HG03196 (cell line): ENCODE data around the gene EPAS1.

Experiments
- ATAC-seq: cut with Tn5 transposase; IDR thresholded peaks from one replicate; pipeline ENCODE4 v1.9.1; 2021; ENCODE audit not compliant: unreplicated experiment

EPAS1 gene

DNA sequence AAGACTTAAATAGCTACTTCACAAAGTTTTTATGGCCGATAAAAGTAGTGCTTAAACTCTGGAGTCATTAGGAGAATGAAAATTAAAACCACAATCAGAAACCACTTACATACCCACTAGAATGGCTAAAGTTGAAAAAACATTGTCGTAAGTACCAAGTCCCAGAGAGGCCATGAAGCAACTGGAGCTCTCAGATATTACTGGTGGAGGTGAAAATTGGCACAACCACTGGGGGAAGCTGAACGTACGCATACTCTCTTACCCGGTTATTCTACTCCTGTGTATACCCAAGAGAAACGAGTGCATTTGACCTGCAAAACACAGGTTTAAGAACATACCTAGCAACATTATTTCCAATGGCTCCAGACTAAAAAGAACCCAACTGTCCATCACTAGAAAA, 105.7 kb downstream of the EPAS1 start:
- no peak for ATAC-seq

DNA sequence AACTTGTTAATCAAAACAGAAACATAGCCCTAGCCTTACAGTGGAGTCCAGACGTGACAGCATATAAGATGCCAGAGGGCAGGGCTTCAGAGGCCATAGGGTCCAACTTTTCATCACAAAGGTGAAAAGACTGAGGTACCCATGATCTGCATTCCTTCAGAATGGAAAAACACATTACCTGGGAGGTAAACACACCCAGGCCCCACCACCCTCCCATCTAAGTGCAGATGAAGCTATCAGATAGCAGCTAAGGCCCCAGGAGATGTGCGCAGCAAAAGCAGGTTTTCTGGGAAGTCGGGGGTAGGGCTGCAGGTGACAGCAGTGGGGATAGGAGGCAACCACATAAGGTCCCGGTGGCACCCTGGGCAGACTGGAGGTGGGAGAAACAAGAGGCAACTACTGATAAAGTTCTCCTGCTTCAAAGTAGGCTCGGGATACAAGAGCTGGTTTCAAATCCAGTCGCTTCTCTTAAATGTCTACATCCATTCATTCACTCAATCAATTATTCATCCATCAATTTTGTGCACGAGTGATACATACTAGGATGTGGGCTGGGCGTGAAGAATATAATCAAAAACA, 107.1 kb downstream of the EPAS1 start:
- no peak for ATAC-seq

DNA sequence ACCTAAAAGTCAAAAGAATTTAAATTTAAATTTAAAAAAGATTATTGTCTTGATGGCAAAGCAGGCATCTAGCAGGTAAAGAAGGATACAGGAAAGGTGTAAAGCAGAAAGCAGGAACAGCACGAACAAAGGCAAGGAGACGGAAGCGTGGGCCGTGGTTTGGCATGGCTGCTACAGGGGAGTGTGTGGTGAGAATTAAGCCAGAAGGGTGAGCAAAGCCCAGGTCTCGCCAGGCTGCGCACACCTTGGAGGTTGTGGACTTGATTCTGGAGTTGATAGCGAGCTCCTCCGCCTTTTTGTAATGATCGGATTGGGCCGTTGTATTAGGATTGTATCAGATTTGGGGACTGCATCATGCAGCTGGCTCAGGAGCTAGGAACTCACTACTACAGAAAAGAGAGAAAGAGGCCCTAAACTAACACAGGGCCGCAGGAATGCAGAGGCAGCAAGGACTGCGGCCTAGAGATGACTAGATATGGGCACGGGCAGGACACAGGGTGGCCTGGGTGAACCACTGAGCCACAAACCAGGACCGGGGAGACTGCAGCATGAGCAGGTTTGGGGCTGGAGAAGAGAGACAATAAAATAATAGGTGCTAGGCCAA, 110.7 kb downstream of the EPAS1 start:
- ATAC-seq: no peak

DNA sequence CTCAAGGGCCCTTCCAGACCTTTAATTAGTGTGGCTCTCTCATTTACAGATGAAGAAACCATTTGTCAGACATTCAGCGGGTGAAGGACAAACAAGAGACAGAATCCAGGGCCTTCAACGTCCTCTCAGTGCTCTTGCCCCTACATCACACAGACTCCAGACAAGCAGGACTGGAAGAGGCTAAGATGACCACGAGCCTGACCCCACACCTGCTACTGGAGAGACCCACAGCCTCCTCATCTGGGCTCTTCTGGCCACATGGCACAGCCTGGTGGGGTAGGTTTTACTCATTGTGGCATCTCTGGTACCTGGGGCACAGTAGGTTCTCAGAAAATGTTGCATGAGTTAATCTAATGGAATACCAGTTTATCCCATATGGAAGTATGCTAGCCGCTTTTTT, 112.5 kb downstream of the EPAS1 start:
- no peak for ATAC-seq

DNA sequence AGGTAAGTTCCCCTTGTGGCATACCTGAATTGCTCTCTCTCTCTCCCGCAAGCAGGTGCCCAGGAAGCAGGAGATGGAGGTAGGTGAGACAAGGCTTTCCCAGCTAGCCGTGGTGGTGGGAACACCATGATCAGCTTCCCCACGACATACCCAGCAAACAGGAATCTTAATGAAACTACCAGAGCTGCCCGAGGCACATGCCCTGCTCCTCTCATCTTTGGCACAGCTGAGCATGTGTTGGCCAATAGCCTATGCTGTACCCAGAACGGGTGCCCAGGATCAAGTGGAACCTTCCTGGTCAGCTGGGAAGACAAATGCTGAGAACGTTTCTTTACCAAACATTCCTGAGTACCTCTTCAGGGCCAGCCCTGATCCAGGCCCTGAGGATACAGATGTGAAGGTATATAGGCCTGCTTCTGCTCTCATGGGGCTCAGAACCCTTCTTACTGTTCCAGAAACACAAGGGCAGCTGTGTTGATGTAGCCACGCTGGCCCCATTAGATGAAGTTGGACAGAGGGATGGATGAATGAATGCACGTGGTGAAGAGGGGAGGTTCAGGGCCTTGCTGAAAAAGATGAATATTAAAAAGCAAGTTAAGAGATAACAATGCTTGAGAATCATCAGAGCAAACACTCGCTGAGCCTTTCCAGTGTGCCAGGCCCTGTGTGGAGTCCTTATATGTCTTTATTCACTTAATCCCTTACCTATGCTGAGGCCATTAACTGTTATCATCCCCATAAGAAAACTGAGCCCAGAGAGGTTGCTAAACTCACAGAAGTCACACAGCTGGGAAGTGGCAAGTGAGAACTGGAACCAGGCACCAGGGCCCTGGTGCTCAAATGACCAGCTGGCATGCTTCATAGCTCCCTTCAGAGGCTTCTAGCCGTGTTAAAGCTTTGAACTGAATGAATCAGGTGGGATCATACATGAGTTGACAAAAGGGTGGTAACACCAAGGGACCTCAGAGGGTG, 113.4 kb downstream of the EPAS1 start:
- ATAC-seq: no peak

DNA sequence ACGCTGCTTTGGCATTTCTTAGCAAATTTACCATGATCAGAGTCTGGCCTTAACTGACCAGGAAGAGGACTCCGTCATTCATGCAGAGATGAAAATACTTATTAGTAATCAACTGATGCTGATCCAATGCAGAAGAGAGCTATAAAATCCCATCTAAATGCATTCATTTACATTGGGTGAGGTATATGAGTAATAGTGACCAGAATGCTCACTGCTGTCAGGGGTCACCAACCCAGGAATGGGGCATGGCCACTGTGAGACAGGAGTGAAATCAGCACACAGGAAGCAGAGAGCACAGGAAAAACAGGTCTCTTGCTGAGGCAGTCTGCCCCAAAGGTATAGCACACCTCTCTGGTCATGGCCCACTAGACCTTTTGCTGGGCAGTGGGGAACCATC, 114.0 kb downstream of the EPAS1 start:
- no peak for ATAC-seq

DNA sequence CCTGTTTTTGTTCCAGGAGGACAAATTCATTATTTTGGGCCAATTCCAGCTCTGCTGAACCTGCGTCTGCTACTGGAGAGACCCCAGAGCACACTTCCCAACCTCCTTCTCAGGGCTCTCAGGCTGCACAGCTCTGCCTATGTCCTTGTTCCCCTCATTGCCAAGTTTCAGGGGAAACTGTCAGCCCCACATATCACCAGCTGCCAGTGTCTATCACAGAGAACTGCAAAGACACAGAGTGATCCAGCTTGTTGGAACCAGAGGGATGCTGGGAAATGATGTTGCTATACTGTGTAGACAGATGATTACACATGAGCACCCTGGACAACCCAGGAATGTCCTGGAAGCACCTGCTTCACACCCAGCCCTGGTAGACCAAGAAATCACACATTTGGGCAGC, 114.8 kb downstream of the EPAS1 start:
- no peak for ATAC-seq

DNA sequence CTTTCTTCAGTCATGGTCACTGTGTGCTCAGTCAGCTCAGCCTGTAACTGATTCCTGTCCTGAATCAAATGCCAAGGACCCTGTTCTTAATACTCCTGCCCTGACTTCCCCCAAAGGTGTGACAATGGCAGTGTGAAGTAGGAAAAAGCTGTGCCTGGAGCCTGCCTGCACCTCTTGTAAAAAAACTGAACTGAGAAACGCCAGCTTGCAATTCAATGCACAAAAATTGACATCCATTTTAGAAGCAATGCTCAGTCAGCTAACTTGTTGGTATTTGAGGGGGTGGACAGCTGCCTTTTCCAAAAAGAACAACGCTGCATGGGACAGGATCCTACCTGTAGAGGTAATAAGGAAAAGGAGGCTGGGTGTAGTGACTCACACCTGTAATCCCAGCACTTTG, 115.9 kb downstream of the EPAS1 start:
- ATAC-seq: no peak

DNA sequence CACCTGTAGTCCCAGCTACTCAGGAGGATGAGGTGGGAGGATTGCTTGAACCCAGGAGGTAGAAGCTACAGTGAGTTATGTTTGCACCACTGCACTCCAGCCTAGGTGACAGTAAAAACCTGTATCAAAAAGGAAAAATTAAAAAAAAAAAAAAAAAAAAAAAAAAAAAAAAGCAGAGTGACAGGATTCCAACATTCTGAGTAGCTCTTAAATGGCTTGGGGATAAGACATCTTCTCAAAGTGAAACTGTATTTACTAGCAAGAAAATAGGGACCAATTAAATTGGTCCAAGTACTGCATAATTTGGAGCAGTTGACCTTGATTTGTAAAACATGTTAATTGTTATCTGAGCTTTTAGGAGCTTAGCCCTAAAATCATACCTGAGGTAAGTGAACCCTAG, 116.4 kb downstream of the EPAS1 start:
- ATAC-seq: no peak

DNA sequence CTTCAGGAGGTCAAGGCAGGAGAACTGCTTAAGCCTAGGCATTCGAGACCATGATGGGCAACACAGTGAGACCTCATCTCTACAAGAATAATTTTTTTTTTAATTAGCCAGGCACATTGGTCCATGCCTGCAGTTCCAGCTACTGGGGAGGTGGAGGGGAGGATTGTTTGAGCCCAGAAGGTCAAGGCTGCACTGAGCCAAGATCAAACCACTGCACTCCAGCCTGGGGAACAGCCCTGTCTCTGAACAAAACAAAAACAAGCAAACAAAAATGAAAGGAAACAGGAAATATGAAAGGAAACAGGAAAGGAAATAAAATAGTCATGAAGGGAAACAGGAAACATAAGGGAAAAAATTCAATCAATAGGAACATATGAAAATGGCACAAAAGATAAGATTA, 117.5 kb downstream of the EPAS1 start:
- no peak for ATAC-seq

DNA sequence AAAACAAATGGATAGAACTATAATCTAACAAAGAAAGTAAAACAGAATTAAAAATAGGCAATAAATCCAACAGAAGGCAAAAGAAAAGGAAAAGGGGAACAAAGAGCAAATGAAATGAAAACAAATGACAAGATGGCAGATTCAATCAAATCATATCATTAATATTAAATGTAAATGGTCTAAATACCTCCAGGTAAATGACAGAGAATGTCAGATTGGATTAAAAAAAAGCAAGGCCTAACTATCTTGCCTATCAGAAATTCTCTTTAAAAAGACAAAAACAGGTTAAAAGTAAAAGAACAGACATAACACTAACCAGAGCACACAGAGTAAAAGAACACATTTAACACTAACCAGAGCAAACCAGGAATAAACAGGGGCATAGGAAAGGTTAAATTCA, 119.1 kb downstream of the EPAS1 start:
- no peak for ATAC-seq

DNA sequence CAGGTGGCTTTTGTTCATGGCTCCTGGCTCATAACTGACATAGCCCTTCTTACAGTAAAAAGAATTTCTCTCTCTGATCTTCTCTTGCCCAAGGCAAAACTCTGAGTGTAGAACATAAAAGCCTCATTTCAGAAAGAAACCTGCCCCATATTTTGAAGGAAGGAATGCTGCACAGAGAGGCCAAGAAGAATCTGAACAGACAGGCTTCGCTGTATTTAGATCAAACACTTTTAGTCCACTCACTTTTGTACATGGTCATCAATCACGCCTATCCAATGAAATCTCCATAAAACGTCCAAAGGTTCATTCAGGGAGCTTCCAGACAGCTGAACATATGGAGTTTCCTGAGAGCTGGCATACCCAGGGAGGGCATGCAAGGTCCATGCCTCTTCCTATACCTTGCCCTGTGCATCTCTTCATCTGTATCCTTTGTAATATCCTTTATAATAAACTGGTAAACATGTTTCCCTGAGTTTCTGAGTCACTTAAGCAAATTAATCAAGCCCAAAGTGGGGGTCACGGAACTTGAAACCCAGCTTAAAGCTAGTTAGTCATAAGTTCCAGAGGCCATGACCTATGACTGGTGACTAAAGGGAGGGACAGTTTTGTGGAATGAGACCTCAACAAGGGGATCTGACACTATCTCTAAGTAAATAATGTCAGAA, 119.7 kb downstream of the EPAS1 start:
- ATAC-seq: no peak

DNA sequence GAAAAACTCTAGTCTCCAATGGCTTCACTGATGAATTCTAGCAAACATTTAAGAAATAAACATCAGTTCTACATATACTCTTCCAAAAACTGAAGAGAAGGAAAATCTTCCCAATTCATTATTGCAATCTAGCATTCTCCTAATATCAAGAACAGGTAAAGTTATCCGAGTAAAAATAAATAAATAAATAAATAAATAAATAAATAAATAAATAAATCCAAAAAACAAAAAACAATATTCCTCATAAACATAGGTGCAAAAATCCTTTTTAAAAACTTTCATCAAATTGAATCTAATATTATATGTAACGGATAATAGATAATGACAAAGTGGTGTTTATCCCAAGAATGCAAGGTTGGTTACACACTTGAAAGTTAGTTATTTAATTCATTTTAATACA, 123.7 kb downstream of the EPAS1 start:
- ATAC-seq: no peak

DNA sequence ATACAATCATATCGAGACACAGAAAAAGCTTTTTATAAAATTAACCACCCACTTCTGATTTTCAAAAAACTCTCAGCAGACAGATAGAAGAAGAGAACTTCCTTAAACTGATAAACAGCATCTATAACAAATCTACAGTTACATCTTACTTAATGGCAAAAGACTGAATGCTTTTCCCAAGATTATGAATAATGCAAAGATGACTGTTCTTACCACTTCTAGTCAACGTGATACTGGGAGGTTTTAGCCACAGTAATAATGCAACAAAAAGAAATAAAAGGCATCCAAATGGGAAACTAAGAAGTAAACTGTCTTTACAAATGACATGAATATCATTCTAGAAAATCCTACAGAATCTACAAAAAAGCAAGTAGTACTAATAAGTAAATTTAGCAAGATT, 124.2 kb downstream of the EPAS1 start:
- no peak for ATAC-seq

DNA sequence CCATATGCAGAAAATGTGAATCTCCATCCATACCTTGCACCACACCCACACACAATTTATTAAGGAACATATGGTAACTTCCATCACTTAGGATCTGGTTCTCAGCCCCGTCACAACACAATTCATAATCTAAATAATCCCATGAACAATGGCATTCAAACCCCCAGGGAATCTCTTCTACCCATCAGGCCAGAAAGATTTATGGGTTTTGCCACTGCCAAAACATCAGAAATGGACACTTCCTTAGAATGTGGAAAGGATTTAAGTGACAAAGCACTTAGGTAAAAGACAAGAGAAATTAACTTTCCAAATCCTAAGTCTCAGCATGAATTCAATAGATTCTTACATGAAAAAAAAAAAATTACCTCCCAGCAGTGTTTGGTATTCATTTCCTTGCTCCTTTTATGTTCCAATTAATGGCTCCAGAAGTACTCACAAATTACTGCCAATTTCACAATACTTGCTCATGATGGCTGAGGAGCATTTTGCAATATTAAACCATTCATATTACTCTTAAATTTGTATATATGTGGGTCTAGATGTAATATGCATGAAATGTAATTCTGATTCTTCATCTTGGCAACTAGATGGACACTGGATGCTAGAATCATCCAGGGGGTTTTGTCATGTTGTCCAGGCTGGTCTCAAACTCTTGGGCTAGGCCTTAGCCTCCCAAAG, 125.6 kb downstream of the EPAS1 start:
- no peak for ATAC-seq

DNA sequence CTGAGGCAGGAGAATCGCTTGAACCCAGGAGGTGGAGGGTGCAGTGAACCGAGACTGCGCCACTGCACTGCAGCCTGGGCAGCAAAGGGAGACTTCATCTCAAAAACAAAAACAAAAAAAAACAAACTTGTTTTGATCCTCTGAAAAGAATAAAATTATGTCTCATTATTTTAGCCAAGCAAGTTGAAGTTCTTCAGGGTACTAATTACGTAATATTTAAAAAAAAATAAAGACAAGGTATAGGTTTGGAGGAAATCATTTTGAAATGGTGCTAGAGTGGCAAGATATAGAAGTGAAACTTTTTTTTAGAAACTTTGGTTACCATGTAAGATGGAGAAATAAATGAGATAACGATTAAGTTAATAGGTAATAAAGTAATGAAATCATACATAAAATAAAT, 127.7 kb downstream of the EPAS1 start:
- no peak for ATAC-seq

DNA sequence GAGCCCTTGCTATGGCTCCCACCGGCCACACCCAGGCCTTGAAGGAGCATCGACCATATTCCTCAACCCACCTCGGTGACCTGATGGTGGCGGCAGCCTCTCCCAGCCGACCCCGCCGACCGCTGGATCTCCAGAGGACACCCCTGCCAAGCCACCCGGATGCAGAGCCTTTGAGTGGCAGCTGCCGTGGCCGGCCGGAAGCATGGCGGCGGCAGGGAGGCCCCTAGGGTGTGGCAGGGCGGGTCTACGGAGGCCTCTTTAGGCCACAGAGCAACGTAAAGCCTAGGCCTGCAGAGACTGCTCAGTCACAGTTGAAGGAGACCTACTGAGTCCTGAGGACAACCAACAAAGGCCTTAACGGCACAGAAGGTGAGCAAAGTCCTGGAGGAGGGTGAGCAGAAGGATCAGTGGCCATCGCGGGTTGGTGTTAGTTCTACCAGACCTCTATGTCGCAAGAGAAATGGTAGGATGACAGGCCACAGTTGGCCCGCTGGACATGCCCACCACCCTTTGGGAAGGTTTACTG, 131.8 kb downstream of the EPAS1 start:
- ATAC-seq: no peak

DNA sequence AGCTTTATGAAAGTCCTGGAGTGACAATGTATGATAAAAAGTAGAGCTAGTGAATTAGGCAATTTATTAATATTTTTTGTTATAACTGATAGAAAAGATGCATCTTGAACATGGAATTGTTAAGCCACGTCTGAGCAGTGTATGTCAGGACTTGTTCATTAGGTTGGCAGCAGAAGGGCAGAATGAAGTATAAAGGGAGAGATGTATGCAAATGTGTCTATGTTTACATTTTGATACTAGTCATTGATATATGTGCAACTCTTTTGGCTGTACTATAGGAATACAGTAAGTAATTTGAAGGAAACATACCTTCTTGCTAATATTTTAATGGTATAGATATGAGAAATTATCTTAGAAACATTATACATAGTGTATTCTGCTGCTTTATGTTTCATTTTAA, 133.2 kb downstream of the EPAS1 start:
- no peak for ATAC-seq

DNA sequence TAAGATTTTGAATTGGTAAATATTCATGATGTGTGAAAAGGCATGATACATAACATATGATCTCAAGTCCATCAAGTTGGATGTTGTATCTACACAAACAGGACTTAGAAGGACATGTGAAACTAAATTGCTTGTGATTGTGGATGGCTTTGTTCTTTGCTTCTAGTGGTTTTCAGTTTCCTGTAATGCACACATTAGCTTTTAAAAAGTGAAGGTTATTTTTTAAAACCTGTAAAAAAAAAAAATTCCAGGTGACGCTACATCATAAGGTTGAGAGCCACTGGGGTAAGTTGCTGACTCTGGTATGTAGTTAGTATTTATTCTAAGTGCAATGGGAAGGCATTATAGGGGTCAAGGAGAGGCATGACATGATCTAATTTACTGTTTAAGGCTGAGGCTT, 133.8 kb downstream of the EPAS1 start:
- no peak for ATAC-seq

DNA sequence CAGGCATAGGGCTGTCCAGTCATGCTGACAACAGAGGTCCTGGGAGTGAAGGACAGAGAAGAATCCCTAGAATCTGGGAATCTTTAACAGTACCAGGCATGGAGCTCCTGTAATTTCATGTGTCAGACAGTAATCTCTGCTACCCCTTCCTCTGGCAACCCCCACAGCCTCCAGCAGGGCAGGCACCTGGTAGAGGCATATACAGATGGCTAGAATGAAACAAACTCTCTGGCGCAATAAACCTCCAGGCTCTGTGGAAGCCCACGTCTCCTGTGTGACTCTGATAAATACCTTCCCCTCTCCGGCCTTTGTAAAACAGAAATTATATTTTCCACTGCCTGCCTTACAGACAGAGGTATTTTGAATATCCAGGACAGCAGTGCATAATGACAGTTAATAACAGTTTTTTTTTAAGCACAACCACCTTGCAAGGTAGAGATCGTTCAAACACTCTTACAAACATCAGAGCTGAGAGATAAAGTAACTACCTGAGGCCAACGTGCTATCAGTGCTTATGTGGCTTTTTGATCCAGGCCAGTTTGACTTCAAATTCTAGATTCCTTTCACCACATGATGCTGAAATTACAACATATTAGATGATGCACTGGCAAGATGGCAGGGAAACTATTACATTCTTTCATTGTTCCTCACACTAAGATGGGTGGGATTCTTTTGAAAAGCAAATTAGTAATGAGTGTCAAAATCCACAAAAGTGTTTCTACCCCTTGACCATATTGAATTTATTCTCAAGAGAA, 134.5 kb downstream of the EPAS1 start:
- no peak for ATAC-seq
